ENCODE data around the gene FGF2.

The FGF2 gene

GRCh38 chr4:122875949-122876348, 49.3 kb downstream of the FGF2 start:
- TF ChIP-seq, protein P1, sequence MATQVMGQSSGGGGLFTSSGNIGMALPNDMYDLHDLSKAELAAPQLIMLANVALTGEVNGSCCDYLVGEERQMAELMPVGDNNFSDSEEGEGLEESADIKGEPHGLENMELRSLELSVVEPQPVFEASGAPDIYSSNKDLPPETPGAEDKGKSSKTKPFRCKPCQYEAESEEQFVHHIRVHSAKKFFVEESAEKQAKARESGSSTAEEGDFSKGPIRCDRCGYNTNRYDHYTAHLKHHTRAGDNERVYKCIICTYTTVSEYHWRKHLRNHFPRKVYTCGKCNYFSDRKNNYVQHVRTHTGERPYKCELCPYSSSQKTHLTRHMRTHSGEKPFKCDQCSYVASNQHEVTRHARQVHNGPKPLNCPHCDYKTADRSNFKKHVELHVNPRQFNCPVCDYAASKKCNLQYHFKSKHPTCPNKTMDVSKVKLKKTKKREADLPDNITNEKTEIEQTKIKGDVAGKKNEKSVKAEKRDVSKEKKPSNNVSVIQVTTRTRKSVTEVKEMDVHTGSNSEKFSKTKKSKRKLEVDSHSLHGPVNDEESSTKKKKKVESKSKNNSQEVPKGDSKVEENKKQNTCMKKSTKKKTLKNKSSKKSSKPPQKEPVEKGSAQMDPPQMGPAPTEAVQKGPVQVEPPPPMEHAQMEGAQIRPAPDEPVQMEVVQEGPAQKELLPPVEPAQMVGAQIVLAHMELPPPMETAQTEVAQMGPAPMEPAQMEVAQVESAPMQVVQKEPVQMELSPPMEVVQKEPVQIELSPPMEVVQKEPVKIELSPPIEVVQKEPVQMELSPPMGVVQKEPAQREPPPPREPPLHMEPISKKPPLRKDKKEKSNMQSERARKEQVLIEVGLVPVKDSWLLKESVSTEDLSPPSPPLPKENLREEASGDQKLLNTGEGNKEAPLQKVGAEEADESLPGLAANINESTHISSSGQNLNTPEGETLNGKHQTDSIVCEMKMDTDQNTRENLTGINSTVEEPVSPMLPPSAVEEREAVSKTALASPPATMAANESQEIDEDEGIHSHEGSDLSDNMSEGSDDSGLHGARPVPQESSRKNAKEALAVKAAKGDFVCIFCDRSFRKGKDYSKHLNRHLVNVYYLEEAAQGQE (IDR thresholded peaks at IDR 0.05; ENCODE audit: insufficient read depth in 1 of 2, low read depth in 2 of 2, low read length in 2 of 2) = no peak
- TF ChIP-seq FOXP2 (optimal IDR thresholded peaks at IDR 0.05; ENCODE audit: borderline replicate concordance, extremely low read depth, extremely low read length, insufficient read depth) = no peak
- TF ChIP-seq SIN3A (IDR thresholded peaks at IDR 0.05; ENCODE audit: borderline replicate concordance, insufficient read depth, low read length) = no peak
- no peak for TF ChIP-seq TAF1 (IDR thresholded peaks at IDR 0.05; ENCODE audit: borderline replicate concordance, insufficient read depth, low read length)

GRCh38 chr4:122876456-122876855, 49.8 kb downstream of the FGF2 start:
- TF ChIP-seq TAF1 (IDR thresholded peaks at IDR 0.05; ENCODE audit: borderline replicate concordance, insufficient read depth, low read length) (no peak), POLR2AphosphoS5 (IDR thresholded peaks at IDR 0.05; ENCODE audit: low read depth, low read length) (no peak), SIN3A (IDR thresholded peaks at IDR 0.05; ENCODE audit: borderline replicate concordance, insufficient read depth, low read length) (no peak), FOXP2 (optimal IDR thresholded peaks at IDR 0.05; ENCODE audit: borderline replicate concordance, extremely low read depth, extremely low read length, insufficient read depth) (no peak)
- TF ChIP-seq, protein P1 (IDR thresholded peaks at IDR 0.05; ENCODE audit: insufficient read depth in 1 of 2, low read depth in 2 of 2, low read length in 2 of 2) = no peak

- TF ChIP-seq, protein P1 (IDR thresholded peaks at IDR 0.05; ENCODE audit: insufficient read depth in 1 of 2, low read depth in 2 of 2, low read length in 2 of 2) = no peak
- TF ChIP-seq TAF1 (IDR thresholded peaks at IDR 0.05; ENCODE audit: borderline replicate concordance, insufficient read depth, low read length) = no peak
- no peak for TF ChIP-seq SIN3A (IDR thresholded peaks at IDR 0.05; ENCODE audit: borderline replicate concordance, insufficient read depth, low read length)
- no peak for TF ChIP-seq FOXP2 (optimal IDR thresholded peaks at IDR 0.05; ENCODE audit: borderline replicate concordance, extremely low read depth, extremely low read length, insufficient read depth)
- TF ChIP-seq POLR2AphosphoS5 (IDR thresholded peaks at IDR 0.05; ENCODE audit: low read depth, low read length) = no peak
Observed at GRCh38 chr4:122879001-122879400, 52.4 kb downstream of the FGF2 start.

DNA sequence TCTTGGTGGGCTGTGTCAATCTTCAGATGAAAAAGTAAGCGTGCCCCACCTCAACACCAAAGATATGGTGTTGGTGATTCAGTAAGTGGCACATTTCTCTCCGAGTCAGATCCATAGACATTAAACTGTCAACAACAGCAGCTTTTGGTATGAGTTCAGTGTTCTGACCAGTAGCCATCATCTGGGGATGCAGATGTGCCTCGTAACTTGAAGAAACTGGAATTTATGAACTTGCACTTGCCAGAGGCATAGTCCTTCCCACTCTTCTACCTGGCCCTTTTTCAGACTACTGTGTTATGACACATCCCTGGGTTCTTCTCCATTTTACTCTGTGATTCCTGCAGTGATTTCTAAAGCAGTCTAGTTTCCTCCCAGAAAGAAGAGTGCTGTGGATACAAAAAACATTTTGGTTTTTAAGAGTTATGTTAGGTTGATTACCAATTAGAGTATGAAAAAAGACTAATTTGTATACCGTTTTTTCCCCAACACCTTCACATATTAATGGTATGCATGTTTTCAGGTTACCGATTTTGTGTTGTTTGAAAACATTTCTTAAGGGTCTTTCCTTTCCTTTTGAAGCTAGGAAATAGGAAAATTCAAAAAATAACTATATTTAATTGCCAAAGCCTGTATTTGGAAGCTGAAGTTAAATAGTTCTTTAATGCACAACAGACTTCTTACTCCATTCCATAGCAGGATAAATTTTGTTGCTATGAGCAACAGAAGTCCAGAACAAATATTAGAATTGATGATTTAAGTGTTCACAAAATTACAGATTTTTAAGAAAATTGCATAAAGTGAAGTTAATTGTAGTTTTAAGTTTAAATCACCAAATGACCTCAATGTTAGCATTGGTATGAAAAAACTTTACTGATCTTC, 56.5 kb downstream of the FGF2 start:
- TF ChIP-seq FOXP2 (optimal IDR thresholded peaks at IDR 0.05; ENCODE audit: borderline replicate concordance, extremely low read depth, extremely low read length, insufficient read depth) = no peak
- TF ChIP-seq TAF1 (IDR thresholded peaks at IDR 0.05; ENCODE audit: borderline replicate concordance, insufficient read depth, low read length) = no peak
- no peak for TF ChIP-seq POLR2AphosphoS5 (IDR thresholded peaks at IDR 0.05; ENCODE audit: low read depth, low read length)

DNA sequence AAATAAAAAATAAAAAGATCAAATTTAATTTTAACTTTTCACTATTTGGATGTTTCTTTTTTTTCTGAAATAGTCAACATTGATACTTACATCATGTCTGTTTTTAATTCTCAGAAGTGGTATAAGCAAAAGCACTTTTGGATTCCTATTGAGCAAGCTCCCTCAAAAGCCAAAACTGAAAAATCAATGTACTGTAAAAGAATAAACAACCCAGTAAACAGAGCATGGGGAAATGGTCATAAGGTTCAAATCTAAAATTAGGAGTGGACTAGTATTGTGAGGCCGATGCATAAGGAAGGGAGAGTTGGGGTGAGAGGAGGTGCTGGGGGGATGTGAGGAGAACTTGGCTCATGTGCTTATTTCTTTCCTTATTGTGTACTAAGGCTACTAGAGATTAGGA, 57.9 kb downstream of the FGF2 start:
- TF ChIP-seq, protein P1 (IDR thresholded peaks at IDR 0.05; ENCODE audit: insufficient read depth in 1 of 2, low read depth in 2 of 2, low read length in 2 of 2) = no peak
- no peak for TF ChIP-seq FOXP2 (optimal IDR thresholded peaks at IDR 0.05; ENCODE audit: borderline replicate concordance, extremely low read depth, extremely low read length, insufficient read depth)

Measured in PFSK-1 (cell line).